Spleen (tissue), 11 donors: ENCODE measurements around the gene PPTC7. TPM values are rescaled to one million over a fixed set of nuclear protein-coding genes. Genes with fewer than 3 reads are reported as not detected.
"Not testable (repeated sequence)": the region's sequence is repeated elsewhere in the genome, so short reads cannot be mapped to it uniquely, and the experiment has no call there.

Source experiments
- DNase-seq: peaks from one replicate; pipeline ENCODE4 v3.0.0-alpha.2; 2020
- H3K27ac ChIP-seq, 8 donors: fragments of 200-600 bp; sonication (generic) in 7 of 8; 1 replicate in 4 of 8; 2 replicates in 4 of 8; pipeline versions ENCODE4 v1.5.0 to v1.8.0; 2016 to 2021; ENCODE audit warnings: inconsistent platforms in 4 of 8, mild to moderate bottlenecking in 4 of 8, moderate library complexity in 1 of 8
- H3K27me3 ChIP-seq, 7 donors: fragments of 200-600 bp; sonication (generic) in 6 of 7; replicated peaks in 1 of 7; 1 replicate in 4 of 7; 2 replicates in 3 of 7; pipeline versions ENCODE4 v1.5.0 to v1.8.0; 2016 to 2021; ENCODE audit warnings: inconsistent platforms in 3 of 7, mild to moderate bottlenecking in 1 of 7
- H3K36me3 ChIP-seq, 6 donors: fragments of 200-600 bp; sonication (generic) in 5 of 6; 1 replicate in 4 of 6; 2 replicates in 2 of 6; pipeline versions ENCODE4 v1.5.0 to v1.8.0; 2016 to 2021; ENCODE audit warnings: inconsistent platforms in 2 of 6
- H3K4me1 ChIP-seq, 6 donors: fragments of 200-600 bp; sonication (generic) in 5 of 6; 1 replicate in 3 of 6; 2 replicates in 3 of 6; pipeline versions ENCODE4 v1.5.0 to v1.8.0; 2016 to 2021; ENCODE audit warnings: inconsistent platforms in 3 of 6
- H3K4me3 ChIP-seq, 8 donors: fragments of 200-600 bp; sonication (generic) in 7 of 8; 1 replicate in 4 of 8; 2 replicates in 4 of 8; pipeline versions ENCODE4 v1.5.0 to v1.8.0; 2016 to 2021; ENCODE audit warnings: inconsistent platforms in 4 of 8, mild to moderate bottlenecking in 4 of 8, moderate library complexity in 2 of 8
- H3K9me3 ChIP-seq, 8 donors: fragments of 200-600 bp; sonication (generic) in 7 of 8; 1 replicate in 4 of 8; 2 replicates in 4 of 8; pipeline versions ENCODE4 v1.5.0 to v1.8.0; 2016 to 2021; ENCODE audit warnings: inconsistent platforms in 4 of 8
- CTCF ChIP-seq, 11 experiments: fragments of 200-600 bp in 7 of 11; fragments of 450-650 bp in 4 of 11; sonication (generic) in 4 of 11; IDR thresholded peaks in 8 of 11; conservative IDR thresholded peaks in 3 of 11; 1 replicate in 7 of 11; 2 replicates in 4 of 11; pipeline versions ENCODE4 v1.4.0 to v1.8.0; 2016 to 2021; ENCODE audit warnings: antibody characterized with exemption in 11 of 11, inconsistent platforms in 4 of 11, mild to moderate bottlenecking in 1 of 11
- POLR2A ChIP-seq, 3 donors: fragments of 450-650 bp; IDR thresholded peaks; one replicate each; pipeline ENCODE4 v1.5.1; 2017; ENCODE audit warnings: antibody characterized with exemption in 3 of 3, mild to moderate bottlenecking in 1 of 3
- POLR2AphosphoS5 ChIP-seq, 3 donors: sonication (generic); formaldehyde crosslinking; IDR thresholded peaks; one replicate each; pipeline ENCODE4 v1.5.1; 2017; ENCODE audit warnings: antibody characterized with exemption in 3 of 3
- WGBS, 5 donors: extraction: QIAGEN DNeasy Blood & Tissue Kit in 3 of 5; methylation state at CpG; one replicate each; pipeline versions ENCODE4 v1.1.5 to v1.1.7; 2013 to 2018; 5-methylcytosine and 5-hydroxymethylcytosine counted together
- intact Hi-C: fragments of 100-400 bp; cut with DNase I; formaldehyde crosslinking; loops from one replicate; pipeline ENCODE4 v1.15.0; 2023; ENCODE audit warnings: low total_unique reads
- polyA plus RNA-seq, 3 donors: library from polyadenylated mRNA; stranded (reverse); fragments of 200-250 nt; gene quantifications; one replicate each; pipeline ENCODE4 v1.2.1, GENCODE V29; 2013
- total RNA-seq, 7 donors: library from RNA; depleted of rRNA in 3 of 7; stranded (reverse); fragments of >200 nt in 3 of 7; fragmentation: NEBNext Ultra II Directional in 4 of 7; extraction: Animal tissue kit (Norgen Biotek cat#: 25700) in 4 of 7; gene quantifications; one replicate each; pipeline versions ENCODE4 v1.1.0 to v1.2.1, GENCODE V29; 2016 to 2021
- donor health status: healthy with polysubstance abuse.
- donor health status: DM: no; HTN: no; CAD: no; lungs with moderate emphysema.
- donor health status: DM: no; HTN: no; CAD: no.
- donor health status: Bipolar disorder and iron deficiency.
- donor health status: healthy.
- donor health status: DM: no; HTN: no; CAD: no.
- donor health status: DM: yes; HTN: yes; CAD: no.

The PPTC7 gene
- total and polyA plus RNA-seq, 10 donors, result 7.5 to 27.3 (median 23.5) TPM

- Histone ChIP-seq H3K27me3 (no peaks in the 10 kb centered on the region), H3K9me3 (peaks cover 0 to 31% (median 27%) of the 10 kb centered on the region in 8 donors), H3K27ac (peak overlapping the region in 3 of 8 donors; percentile 13 to 30 (median 26)), H3K36me3 (peaks cover 0 to 14% (median 0%) of the 10 kb centered on the region in 6 donors), H3K4me3 (no peak overlapping the region), H3K4me1 (peaks cover 29 to 75% (median 64%) of the 10 kb centered on the region in 6 donors)
- no peak for TF ChIP-seq POLR2AphosphoS5 (IDR thresholded peaks at IDR 0.05)
- no peak for TF ChIP-seq CTCF (IDR thresholded peaks at IDR 0.05 in 8 of 11, conservative IDR thresholded peaks at IDR 0.05 in 3 of 11)
- TF ChIP-seq POLR2A (IDR thresholded peaks at IDR 0.05), result no peak
- intact Hi-C loops, result no loop called here
- WGBS, 5 donors, result 41 to 57% (median 51%) methylated on average over 1 of the region's 1 CpG
- DNase-seq, result no peak
Measured at GRCh38 chr12:110575326-110575725, 7.8 kb downstream of the PPTC7 start.

GRCh38 chr12:110574717-110575230 is 8.3 kb downstream of the PPTC7 start:
- peak overlapping the region in 5 of 8 donors; percentile 6 to 30 (median 14) for H3K27ac ChIP-seq
- H3K27me3 ChIP-seq, intact Hi-C loops, DNase-seq, H3K4me3 ChIP-seq: not testable (repeated sequence)
- 79 to 90% (median 86%) methylated on average over 10 of the region's 10 CpGs for WGBS, 5 donors
- H3K4me1 ChIP-seq, result peaks cover 24 to 69% (median 59%) of the 10 kb centered on the region in 6 donors
- H3K9me3 ChIP-seq, result peaks cover 0 to 32% (median 28%) of the 10 kb centered on the region in 8 donors
- peaks cover 0 to 14% (median 0%) of the 10 kb centered on the region in 6 donors for H3K36me3 ChIP-seq

- intact Hi-C loops, result no loop called here
- Histone ChIP-seq H3K4me3 (no peak overlapping the region), H3K36me3 (peaks cover 0 to 14% (median 0%) of the 10 kb centered on the region in 6 donors), H3K27me3 (no peaks in the 10 kb centered on the region), H3K9me3 (peaks cover 0 to 40% (median 35%) of the 10 kb centered on the region in 8 donors), H3K4me1 (peaks cover 18 to 62% (median 52%) of the 10 kb centered on the region in 6 donors), H3K27ac (peak overlapping the region in 2 of 8 donors; percentile 6 to 13)
- WGBS, 5 donors, result 51 to 74% (median 71%) methylated on average over 1 of the region's 1 CpG
- no peak for DNase-seq
- TF ChIP-seq CTCF (IDR thresholded peaks at IDR 0.05 in 8 of 11, conservative IDR thresholded peaks at IDR 0.05 in 3 of 11) (no peak), POLR2AphosphoS5 (IDR thresholded peaks at IDR 0.05) (no peak), POLR2A (IDR thresholded peaks at IDR 0.05) (no peak)
Measured at GRCh38 chr12:110574044-110574443, 9.1 kb downstream of the PPTC7 start.

GRCh38 chr12:110570798-110571197 is 12.3 kb downstream of the PPTC7 start:
- intact Hi-C loops, H3K4me3 ChIP-seq, H3K27me3 ChIP-seq, DNase-seq, H3K27ac ChIP-seq: not testable (repeated sequence)
- 96 to 98% (median 97%) methylated on average over 16 of the region's 16 CpGs for WGBS, 5 donors
- peaks cover 0 to 14% (median 0%) of the 10 kb centered on the region in 6 donors for H3K36me3 ChIP-seq
- peaks cover 10 to 52% (median 34%) of the 10 kb centered on the region in 6 donors for H3K4me1 ChIP-seq
- peaks cover 0 to 44% (median 39%) of the 10 kb centered on the region in 8 donors for H3K9me3 ChIP-seq

GRCh38 chr12:110569838-110570237 is 13.3 kb downstream of the PPTC7 start:
- DNase-seq, H3K27me3 ChIP-seq, H3K4me3 ChIP-seq, intact Hi-C loops, H3K27ac ChIP-seq: not testable (repeated sequence)
- peaks cover 0 to 14% (median 0%) of the 10 kb centered on the region in 6 donors for H3K36me3 ChIP-seq
- 88% methylated on average over 1 of the region's 2 CpGs; no CpG with 5 or more reads in 4 of the 5 donors for WGBS, 5 donors
- H3K4me1 ChIP-seq, result peaks cover 5 to 52% (median 30%) of the 10 kb centered on the region in 6 donors
- peaks cover 0 to 44% (median 39%) of the 10 kb centered on the region in 8 donors for H3K9me3 ChIP-seq
